ENCODE data around the gene MIPOL1. TPM values are rescaled to one million over a fixed set of nuclear protein-coding genes. Genes with fewer than 3 reads are reported as not detected.

Gene MIPOL1
- total RNA-seq, 1 experiment from 2014 or later: 15.4 TPM

- Histone ChIP-seq H3K9me2 (ENCODE audit: insufficient read depth) (no peaks in the 10 kb centered on the region), H3K9me3 (ENCODE audit: control insufficient read depth in 1 of 2, insufficient read depth in 1 of 2, low read depth in 1 of 2, low read length in 2 of 2) (no peaks in the 10 kb centered on the region), H3K4me1 (ENCODE audit: control insufficient read depth in 1 of 2, insufficient read depth in 2 of 2, low read length in 2 of 2) (no peaks in the 10 kb centered on the region), H3K4me3 (replicated peaks in 1 of 2; ENCODE audit: low read depth in 1 of 2, low read length in 2 of 2) (no peak overlapping the region), H3K79me2 (ENCODE audit: insufficient read depth, low read length) (no peaks in the 10 kb centered on the region; the same call in 1 of the 2 replicates), H3K4me2 (ENCODE audit: low read length) (no peak overlapping the region), H3K27ac (ENCODE audit: low read depth, low read length) (no peak overlapping the region), H3K9ac (ENCODE audit: low read length) (no peak overlapping the region), H4K20me1 (ENCODE audit: insufficient read depth) (no peaks in the 10 kb centered on the region), H3K27me3 (ENCODE audit: insufficient read depth, low read length) (no peaks in the 10 kb centered on the region), H2AFZ (ENCODE audit: low read depth, low read length, poor library complexity, severe bottlenecking) (no peak overlapping the region), H3K36me3 (ENCODE audit: control insufficient read depth in 1 of 2, insufficient read depth in 2 of 2, low read length in 2 of 2) (no peaks in the 10 kb centered on the region)
- TF ChIP-seq CTCF (IDR thresholded peaks at IDR 0.05 in 2 of 3, conservative IDR thresholded peaks at IDR 0.05 in 1 of 3; ENCODE audit: borderline replicate concordance in 1 of 3, insufficient read depth in 1 of 3, low read depth in 2 of 3, low read length in 2 of 3): peak; percentile 28 to 72 (median 67); a peak in 4 of 6 replicates
- peak; percentile 59 for TF ChIP-seq RAD21 (IDR thresholded peaks at IDR 0.05; ENCODE audit: low read depth)
- no peak for TF ChIP-seq EGR1 (IDR thresholded peaks at IDR 0.05; ENCODE audit: low read depth)
- TF ChIP-seq YY1 (IDR thresholded peaks at IDR 0.05; ENCODE audit: extremely low read depth, insufficient replicate concordance, low read depth, low read length): no peak
- peak; percentile 42; the same call in 1 of the 2 replicates for TF ChIP-seq MAX (IDR thresholded peaks at IDR 0.05)
- DNase-seq (ENCODE audit: low read depth, low spot score) (peak; percentile 41), ATAC-seq (peak; percentile 78)
- intact Hi-C loops (cut with micrococcal nuclease): loop anchor here (5.0 kb wide), 3 partner anchors 461 to 681 kb away; no protein-coding TSS in a partner anchor
- CTCF ChIA-PET: interaction anchor here (0.6 to 3.3 kb wide), 5 partner anchors 11 to 364 kb away, joined by 3 to 31 read pairs (median 3); partner anchors contain the start of gene FOXA1
- BruUV-seq (replicated peaks): no TSS peak
- RAD21 ChIA-PET (ENCODE audit: low non-redundant PET in 1 of 2, low total read pairs in 2 of 2, uncharacterized antibody in 2 of 2, unreplicated experiment in 2 of 2): no interaction called here
- POLR2A ChIA-PET: no interaction called here
These were observed 35.3 kb downstream of the MIPOL1 start for GRCh38 chr14:37232907-37233481.

- TF ChIP-seq EZH2phosphoT487 (IDR thresholded peaks at IDR 0.05; ENCODE audit: borderline replicate concordance): no peak
- no peak for TF ChIP-seq JUND (IDR thresholded peaks at IDR 0.05)
- no peak for TF ChIP-seq SIN3A (IDR thresholded peaks at IDR 0.05; ENCODE audit: low read depth)
- no peak for TF ChIP-seq YY1 (IDR thresholded peaks at IDR 0.05; ENCODE audit: extremely low read depth, insufficient replicate concordance, low read depth, low read length)
- TF ChIP-seq ATF3 (IDR thresholded peaks at IDR 0.05): no peak
- TF ChIP-seq TCF7L2 (IDR thresholded peaks at IDR 0.05; ENCODE audit: borderline replicate concordance, extremely low read depth, insufficient read depth, insufficient read length): no peak
- TF ChIP-seq ZFX (IDR thresholded peaks at IDR 0.05): no peak
- no peak for TF ChIP-seq ZNF274 (IDR thresholded peaks at IDR 0.05; ENCODE audit: low read depth, low read length)
- TF ChIP-seq POLR2A (IDR thresholded peaks at IDR 0.05; ENCODE audit: borderline replicate concordance, extremely low read depth, insufficient read depth, insufficient read length): no peak
- TF ChIP-seq SP1 (IDR thresholded peaks at IDR 0.05; ENCODE audit: low read depth): no peak
- TF ChIP-seq EGR1 (IDR thresholded peaks at IDR 0.05; ENCODE audit: low read depth): no peak
- TF ChIP-seq CEBPB (IDR thresholded peaks at IDR 0.05; ENCODE audit: low read depth): no peak
- TF ChIP-seq FOSL1 (IDR thresholded peaks at IDR 0.05; ENCODE audit: low read depth): no peak
- no peak for TF ChIP-seq EZH2 (IDR thresholded peaks at IDR 0.05)
- no peak for TF ChIP-seq CBX3 (IDR thresholded peaks at IDR 0.05; ENCODE audit: low read depth)
- TF ChIP-seq ELF1 (IDR thresholded peaks at IDR 0.05; ENCODE audit: borderline replicate concordance, low read depth): no peak
- TF ChIP-seq SRF (IDR thresholded peaks at IDR 0.05; ENCODE audit: low read depth): no peak
- TF ChIP-seq POLR2AphosphoS5 (IDR thresholded peaks at IDR 0.05; ENCODE audit: low read depth, low read length): no peak
- no peak overlapping the region for H3K27ac ChIP-seq (ENCODE audit: low read depth, low read length)
- no peaks in the 10 kb centered on the region for H4K20me1 ChIP-seq (ENCODE audit: insufficient read depth)
- ChIA-PET POLR2A (no interaction called here), RAD21 (ENCODE audit: low non-redundant PET in 1 of 2, low total read pairs in 2 of 2, uncharacterized antibody in 2 of 2, unreplicated experiment in 2 of 2) (no interaction called here), CTCF (interaction anchor here (0.6 kb wide), 1 partner anchor 138 kb away, joined by 3 read pairs; no protein-coding TSS in a partner anchor)
- no peaks in the 10 kb centered on the region; the same call in 1 of the 2 replicates for H3K79me2 ChIP-seq (ENCODE audit: insufficient read depth, low read length)
- no peak overlapping the region for H3K4me2 ChIP-seq (ENCODE audit: low read length)
- H3K4me1 ChIP-seq (ENCODE audit: control insufficient read depth in 1 of 2, insufficient read depth in 2 of 2, low read length in 2 of 2): no peaks in the 10 kb centered on the region
- no TSS peak for BruUV-seq (replicated peaks)
- DNase-seq (ENCODE audit: low read depth, low spot score) (no peak), ATAC-seq (no peak)
- no peak overlapping the region for H2AFZ ChIP-seq (ENCODE audit: low read depth, low read length, poor library complexity, severe bottlenecking)
- H3K9ac ChIP-seq (ENCODE audit: low read length): no peak overlapping the region
- H3K9me2 ChIP-seq (ENCODE audit: insufficient read depth): no peaks in the 10 kb centered on the region
- no peaks in the 10 kb centered on the region for H3K9me3 ChIP-seq (ENCODE audit: control insufficient read depth in 1 of 2, insufficient read depth in 1 of 2, low read depth in 1 of 2, low read length in 2 of 2)
- H3K4me3 ChIP-seq (replicated peaks in 1 of 2; ENCODE audit: low read depth in 1 of 2, low read length in 2 of 2): no peak overlapping the region
- no peaks in the 10 kb centered on the region for H3K27me3 ChIP-seq (ENCODE audit: insufficient read depth, low read length)
- intact Hi-C loops (cut with micrococcal nuclease): loop anchor here (5.0 kb wide), 3 partner anchors 462 to 682 kb away; no protein-coding TSS in a partner anchor
- no peaks in the 10 kb centered on the region for H3K36me3 ChIP-seq (ENCODE audit: control insufficient read depth in 1 of 2, insufficient read depth in 2 of 2, low read length in 2 of 2)
These were observed 36.5 kb downstream of the MIPOL1 start for GRCh38 chr14:37234222-37234621.

Data from HCT116 (cell line).